Mesothelial cell of epicardium (in vitro differentiated cells): Measurements from ENCODE around the gene CC2D1A. TPM values are rescaled to one million over a fixed set of nuclear protein-coding genes. Genes with fewer than 3 reads are reported as not detected.
A peak's percentile ranks its signal among the peaks of the same experiment; 100 is the strongest.

Experiments
- DNase-seq, 2 experiments: peaks; one replicate each; pipeline ENCODE4 v3.0.0; 2021; ENCODE audit warnings: low spot score in 2 of 2; ENCODE audit not compliant: unreplicated experiment in 2 of 2
- H3K27ac Mint-ChIP-seq: 2 replicates; pipeline ENCODE4 v1.8.0; 2021; ENCODE audit warnings: mixed read lengths
- H3K27me3 Mint-ChIP-seq: 2 replicates; pipeline ENCODE4 v1.8.0; 2021; ENCODE audit warnings: low read depth, mixed read lengths
- H3K36me3 Mint-ChIP-seq: 2 replicates; pipeline ENCODE4 v1.8.0; 2021; ENCODE audit warnings: mixed read lengths
- H3K4me1 Mint-ChIP-seq: 2 replicates; pipeline ENCODE4 v1.8.0; 2021; ENCODE audit warnings: mixed read lengths
- H3K4me3 Mint-ChIP-seq: 2 replicates; pipeline ENCODE4 v1.8.0; 2021; ENCODE audit warnings: mild to moderate bottlenecking, moderate library complexity, mixed read lengths
- H3K9me3 Mint-ChIP-seq: 2 replicates; pipeline ENCODE4 v1.8.0; 2021; ENCODE audit warnings: mixed read lengths
- microRNA-seq: library from miRNA; unstranded; fragments of <30 nt; microRNA quantifications from one replicate; pipeline ENCODE4 v1.2.0, GENCODE V29; 2021; ENCODE audit warnings: inconsistent platforms, mixed read lengths
- total RNA-seq: library from RNA; stranded (reverse); gene quantifications from 3 replicates; pipeline ENCODE4 v1.2.1, GENCODE V29; 2021
- TF ChIP-seq, protein P1 (sequence below): fragments of 200-600 bp; sonication (generic); IDR thresholded peaks from one replicate; pipeline ENCODE4 v1.5.0; 2021; ENCODE audit warnings: antibody characterized with exemption; ENCODE audit not compliant: unreplicated experiment

CC2D1A gene
- total RNA-seq, 1 donor from 2014 or later: 66.0 TPM

DNA sequence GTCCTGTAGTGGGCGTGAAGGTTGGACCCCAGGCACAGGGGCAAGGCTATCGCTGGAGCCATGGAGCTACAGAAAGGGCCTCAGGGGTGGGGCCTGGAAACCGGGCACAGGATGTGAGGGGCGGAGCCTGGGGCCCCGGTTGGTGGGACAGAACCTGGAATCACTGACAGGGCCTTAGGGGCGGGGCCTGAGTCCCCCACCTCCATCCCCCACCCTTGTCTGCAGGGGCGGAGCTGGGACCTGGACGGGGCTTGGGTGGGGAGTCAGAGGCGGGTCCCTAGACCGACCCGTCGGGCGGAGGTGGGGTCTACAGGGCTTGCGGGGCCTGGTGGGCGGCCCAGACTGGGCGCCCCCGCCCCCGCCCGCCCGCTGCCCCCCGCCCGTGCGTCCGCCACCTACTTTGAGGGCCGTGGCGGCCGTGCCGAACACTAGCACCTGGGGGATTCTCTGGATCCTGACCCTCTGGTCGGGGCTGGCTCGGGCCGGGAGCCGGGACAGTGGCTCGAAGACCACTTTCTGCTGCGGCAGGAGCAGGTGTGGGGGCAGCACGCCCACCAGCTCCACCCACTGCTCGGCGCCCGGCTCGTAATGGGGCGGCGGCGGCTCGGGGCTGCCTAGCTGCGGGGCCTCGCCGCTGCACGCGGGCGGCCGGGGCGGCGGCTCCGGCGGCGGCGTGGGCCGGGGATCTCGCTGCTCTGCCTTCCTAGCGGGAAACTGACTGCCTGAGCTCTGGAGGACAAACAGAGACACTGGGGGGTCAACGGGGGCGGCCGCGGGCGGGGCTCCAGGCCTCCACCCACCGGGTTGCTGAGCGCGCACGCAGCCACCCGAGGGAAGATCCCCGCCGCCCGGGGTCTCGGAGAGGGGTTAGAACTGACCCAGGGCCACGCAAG lies 72.6 kb downstream of the CC2D1A start:
- Mint-ChIP-seq H3K27ac (peak overlapping the region; percentile 79), H3K36me3 (peaks cover 8% of the 10 kb centered on the region), H3K27me3 (no peaks in the 10 kb centered on the region), H3K9me3 (no peaks in the 10 kb centered on the region), H3K4me1 (peaks cover 19% of the 10 kb centered on the region), H3K4me3 (peak overlapping the region; percentile 57)
- TF ChIP-seq, protein P1, sequence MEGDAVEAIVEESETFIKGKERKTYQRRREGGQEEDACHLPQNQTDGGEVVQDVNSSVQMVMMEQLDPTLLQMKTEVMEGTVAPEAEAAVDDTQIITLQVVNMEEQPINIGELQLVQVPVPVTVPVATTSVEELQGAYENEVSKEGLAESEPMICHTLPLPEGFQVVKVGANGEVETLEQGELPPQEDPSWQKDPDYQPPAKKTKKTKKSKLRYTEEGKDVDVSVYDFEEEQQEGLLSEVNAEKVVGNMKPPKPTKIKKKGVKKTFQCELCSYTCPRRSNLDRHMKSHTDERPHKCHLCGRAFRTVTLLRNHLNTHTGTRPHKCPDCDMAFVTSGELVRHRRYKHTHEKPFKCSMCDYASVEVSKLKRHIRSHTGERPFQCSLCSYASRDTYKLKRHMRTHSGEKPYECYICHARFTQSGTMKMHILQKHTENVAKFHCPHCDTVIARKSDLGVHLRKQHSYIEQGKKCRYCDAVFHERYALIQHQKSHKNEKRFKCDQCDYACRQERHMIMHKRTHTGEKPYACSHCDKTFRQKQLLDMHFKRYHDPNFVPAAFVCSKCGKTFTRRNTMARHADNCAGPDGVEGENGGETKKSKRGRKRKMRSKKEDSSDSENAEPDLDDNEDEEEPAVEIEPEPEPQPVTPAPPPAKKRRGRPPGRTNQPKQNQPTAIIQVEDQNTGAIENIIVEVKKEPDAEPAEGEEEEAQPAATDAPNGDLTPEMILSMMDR: no peak
- DNase-seq: peak; percentile 80 to 91

DNA sequence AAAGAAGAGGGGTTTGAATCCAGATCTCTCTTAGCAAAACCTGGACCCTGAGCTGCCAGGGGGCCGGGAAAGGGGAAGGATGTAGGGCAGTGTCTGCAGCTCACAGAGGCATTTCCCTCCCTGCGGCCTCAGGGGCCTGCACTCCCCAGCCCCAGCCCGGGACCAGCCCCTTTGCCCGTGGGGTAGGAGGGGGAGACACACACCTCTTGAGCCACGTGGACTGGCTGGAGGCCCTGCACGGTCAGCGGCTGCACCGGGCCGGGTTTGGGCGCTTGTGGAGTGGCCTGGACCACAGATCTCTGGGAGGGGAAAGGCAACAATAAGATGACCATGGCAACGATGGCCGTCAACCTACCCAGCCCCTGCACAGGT lies 73.2 kb downstream of the CC2D1A start:
- Mint-ChIP-seq H3K9me3 (no peaks in the 10 kb centered on the region), H3K4me3 (peak overlapping the region; percentile 55), H3K36me3 (peaks cover 4% of the 10 kb centered on the region), H3K27ac (peak overlapping the region; percentile 34), H3K27me3 (no peaks in the 10 kb centered on the region), H3K4me1 (peaks cover 16% of the 10 kb centered on the region)
- TF ChIP-seq, protein P1: no peak
- DNase-seq: no peak

DNA sequence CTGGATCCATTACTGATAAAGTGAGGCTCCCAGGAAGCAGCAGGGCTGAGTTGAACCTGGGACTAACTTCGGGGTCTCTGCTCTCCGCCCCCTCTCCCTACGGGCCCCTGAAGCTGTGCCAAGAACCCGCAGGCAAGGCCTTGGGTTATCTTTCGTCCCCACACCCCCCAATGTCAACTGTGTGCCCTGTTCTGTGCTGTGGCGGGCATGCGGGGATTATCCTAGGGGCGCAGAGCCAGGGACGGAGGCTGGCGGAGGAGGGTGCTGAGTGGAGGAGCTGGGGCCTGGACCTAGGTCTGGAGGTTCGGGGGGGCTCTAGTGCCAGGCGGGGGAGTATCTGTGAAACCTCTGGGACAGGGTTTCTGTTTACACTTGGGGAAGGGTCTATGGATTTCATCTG lies 73.7 kb downstream of the CC2D1A start:
- peak overlapping the region; percentile 55 for H3K4me3 Mint-ChIP-seq
- H3K27me3 Mint-ChIP-seq: no peaks in the 10 kb centered on the region
- TF ChIP-seq, protein P1: no peak
- H3K9me3 Mint-ChIP-seq: no peaks in the 10 kb centered on the region
- H3K36me3 Mint-ChIP-seq: peaks cover 2% of the 10 kb centered on the region
- H3K27ac Mint-ChIP-seq: peak overlapping the region; percentile 64
- no peak for DNase-seq
- H3K4me1 Mint-ChIP-seq: peaks cover 13% of the 10 kb centered on the region

DNA sequence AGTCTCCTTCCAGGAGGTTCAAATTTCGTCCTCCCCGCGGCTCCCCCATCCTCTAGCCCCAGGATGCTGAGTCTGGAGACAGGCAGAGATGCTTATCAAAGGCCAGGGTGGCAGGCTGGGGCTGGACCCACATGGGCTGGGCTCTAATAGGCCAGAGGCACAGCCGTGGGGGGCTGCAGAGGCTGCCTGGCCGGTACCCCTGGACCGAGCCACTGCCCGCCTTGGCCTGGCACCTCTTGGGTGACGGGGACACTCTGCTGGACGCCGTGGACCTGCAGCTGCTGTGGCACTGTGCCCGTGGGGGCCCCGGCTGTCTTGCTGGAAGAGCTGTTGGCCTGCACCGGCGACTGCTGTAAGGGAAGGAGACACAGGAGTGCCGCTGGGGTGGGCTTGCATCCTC lies 74.3 kb downstream of the CC2D1A start:
- Mint-ChIP-seq H3K4me1 (peaks cover 14% of the 10 kb centered on the region), H3K9me3 (no peaks in the 10 kb centered on the region)

More for the DNA sequence above, 74.3 kb downstream of the CC2D1A start:
- H3K36me3 Mint-ChIP-seq: peaks cover 2% of the 10 kb centered on the region
- no peak overlapping the region for H3K4me3 Mint-ChIP-seq
- H3K27me3 Mint-ChIP-seq: no peaks in the 10 kb centered on the region
- TF ChIP-seq, protein P1: no peak
- no peak overlapping the region for H3K27ac Mint-ChIP-seq
- DNase-seq: no peak

Small RNA genes lying within 50 kb of the gene (microRNA-seq; reads per million reads assigned to microRNA genes)
- gene MIR181C: 3,539 reads per million, percentile 88 among the genes with 10 or more reads in this experiment
- gene MIR181D: 1,415 reads per million, percentile 83 among the genes with 10 or more reads in this experiment

Other genes starting within 250 kb of the CC2D1A start
- gene MRI1, start 141.7 kb upstream of the CC2D1A start, total RNA-seq: 27.6 to 29.0 TPM (median 28.7 TPM) in 3 replicates
- 68.9 to 79.1 TPM (median 74.9 TPM) in 3 replicates for gene C19orf53, start 131.7 kb upstream of the CC2D1A start, total RNA-seq
- 21.5 to 23.6 TPM (median 22.7 TPM) in 3 replicates for gene ZSWIM4, start 110.8 kb upstream of the CC2D1A start, total RNA-seq
- gene NANOS3, start 29.1 kb upstream of the CC2D1A start, total RNA-seq: 4.9 to 8.6 TPM (median 8.2 TPM) in 3 replicates
- 6.3 to 7.2 TPM (median 7.0 TPM) in 3 replicates for gene BRME1, start 84 bp upstream of the CC2D1A start, total RNA-seq
- 0.20 to 1.0 TPM (median 0.75 TPM) in 3 replicates for gene PODNL1, start 32.2 kb downstream of the CC2D1A start, total RNA-seq
- gene DCAF15, start 46.3 kb downstream of the CC2D1A start, total RNA-seq: 54.4 to 56.6 TPM (median 55.7 TPM) in 3 replicates
- gene RFX1, start 100.1 kb downstream of the CC2D1A start, total RNA-seq: 20.6 to 21.6 TPM (median 21.2 TPM) in 3 replicates
- not detected in 3 replicates for gene RLN3, start 121.9 kb downstream of the CC2D1A start, total RNA-seq
- 6.2 to 6.6 TPM (median 6.5 TPM) in 3 replicates for gene IL27RA, start 125.6 kb downstream of the CC2D1A start, total RNA-seq
- 2.0 to 2.4 TPM (median 2.3 TPM) in 3 replicates for gene PALM3, start 155.9 kb downstream of the CC2D1A start, total RNA-seq
- 0.81 to 1.3 TPM (median 0.98 TPM) in 3 replicates for gene MISP3, start 166.6 kb downstream of the CC2D1A start, total RNA-seq
- 0.45 to 0.90 TPM (median 0.58 TPM) in 3 replicates for gene C19orf67, start 179.6 kb downstream of the CC2D1A start, total RNA-seq
- 67.8 to 74.2 TPM (median 74.0 TPM) in 3 replicates for gene SAMD1, start 184.6 kb downstream of the CC2D1A start, total RNA-seq
- 80.9 to 87.7 TPM (median 82.9 TPM) in 3 replicates for gene PRKACA, start 211.6 kb downstream of the CC2D1A start, total RNA-seq
- 6.3 to 8.9 TPM (median 8.4 TPM) in 3 replicates for gene ASF1B, start 230.4 kb downstream of the CC2D1A start, total RNA-seq